Measurements from ENCODE around the gene CROCC. TPM values are rescaled to one million over a fixed set of nuclear protein-coding genes. Genes with fewer than 3 reads are reported as not detected.

The CROCC gene
- total and polyA plus RNA-seq, 9 of the 15 experiments (the other 6 are each of a cell fraction or from before 2014, with no cell fraction given): 0.17 to 15.4 (median 7.6) TPM

- TF ChIP-seq, protein P1, sequence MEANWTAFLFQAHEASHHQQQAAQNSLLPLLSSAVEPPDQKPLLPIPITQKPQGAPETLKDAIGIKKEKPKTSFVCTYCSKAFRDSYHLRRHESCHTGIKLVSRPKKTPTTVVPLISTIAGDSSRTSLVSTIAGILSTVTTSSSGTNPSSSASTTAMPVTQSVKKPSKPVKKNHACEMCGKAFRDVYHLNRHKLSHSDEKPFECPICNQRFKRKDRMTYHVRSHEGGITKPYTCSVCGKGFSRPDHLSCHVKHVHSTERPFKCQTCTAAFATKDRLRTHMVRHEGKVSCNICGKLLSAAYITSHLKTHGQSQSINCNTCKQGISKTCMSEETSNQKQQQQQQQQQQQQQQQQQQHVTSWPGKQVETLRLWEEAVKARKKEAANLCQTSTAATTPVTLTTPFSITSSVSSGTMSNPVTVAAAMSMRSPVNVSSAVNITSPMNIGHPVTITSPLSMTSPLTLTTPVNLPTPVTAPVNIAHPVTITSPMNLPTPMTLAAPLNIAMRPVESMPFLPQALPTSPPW (CRISPR knock-in tag; IDR thresholded peaks at IDR 0.05): peak; percentile 85
- TF ChIP-seq ZNF263 (CRISPR knock-in tag; IDR thresholded peaks at IDR 0.05; ENCODE audit: borderline replicate concordance) (0 out of 2 replicates have a peak, but pooled peaks have one; percentile 31), ZBTB7A (IDR thresholded peaks at IDR 0.05; ENCODE audit: borderline replicate concordance, control insufficient read depth, low read depth, low read length) (peak; percentile 45; the same call in 1 of the 2 replicates), THAP7 (CRISPR knock-in tag; IDR thresholded peaks at IDR 0.05) (0 out of 2 replicates have a peak, but pooled peaks have one; percentile 15), ARHGAP35 (IDR thresholded peaks at IDR 0.05; ENCODE audit: partially characterized antibody) (no peak), DPF2 (IDR thresholded peaks at IDR 0.05) (0 out of 2 replicates have a peak, but pooled peaks have one; percentile 16), EGR1 (conservative IDR thresholded peaks at IDR 0.05) (peak; percentile 80), CTCF (IDR thresholded peaks at IDR 0.05 in 2 of 3, conservative IDR thresholded peaks at IDR 0.05 in 1 of 3; ENCODE audit: insufficient read depth in 2 of 3, low read depth in 1 of 3, low read length in 3 of 3) (no peak), TAF15 (IDR thresholded peaks at IDR 0.05; ENCODE audit: low read depth, low read length) (no peak), MAZ (CRISPR knock-in tag; conservative IDR thresholded peaks at IDR 0.05 in 1 of 2, IDR thresholded peaks at IDR 0.05 in 1 of 2) (peak; percentile 93 to 95), MBD2 (IDR thresholded peaks at IDR 0.05; ENCODE audit: borderline replicate concordance, low read depth) (peak; percentile 42; the same call in 1 of the 2 replicates), C11orf30 (IDR thresholded peaks at IDR 0.05; ENCODE audit: low read depth) (no peak), ZNF592 (IDR thresholded peaks at IDR 0.05) (peak; percentile 46; the same call in 1 of the 2 replicates), MYNN (IDR thresholded peaks at IDR 0.05) (no peak), MYNN (CRISPR knock-in tag; IDR thresholded peaks at IDR 0.05) (no peak), TBP (optimal IDR thresholded peaks at IDR 0.05; ENCODE audit: low read depth, low read length) (peak; percentile 60), DACH1 (IDR thresholded peaks at IDR 0.05; ENCODE audit: partially characterized antibody) (no peak)
These were observed 89.9 kb downstream of the CROCC start, which contains the start of gene ATP13A2 (continued) for GRCh38 chr1:17011439-17012307.
